Esophagus muscularis mucosa (tissue), 4 donors: ENCODE data around the gene UROC1.

Experiments used
- EP300 ChIP-seq: sonication (generic); formaldehyde crosslinking; IDR thresholded peaks from one replicate; pipeline ENCODE4 v1.6.1; 2017; ENCODE audit warnings: antibody characterized with exemption
- POLR2A ChIP-seq: fragments of 450-650 bp; IDR thresholded peaks from one replicate; pipeline ENCODE4 v1.6.1; 2017; ENCODE audit warnings: antibody characterized with exemption, moderate library complexity, mild to moderate bottlenecking, low read depth
- TF ChIP-seq, protein P1 (sequence below), 3 experiments: fragments of 200-600 bp in 2 of 3; fragments of 450-650 bp in 1 of 3; sonication (generic) in 2 of 3; IDR thresholded peaks; one replicate each; pipeline ENCODE4 v1.5.1; 2017 to 2019; ENCODE audit warnings: antibody characterized with exemption in 3 of 3, mild to moderate bottlenecking in 2 of 3, moderate library complexity in 1 of 3

DNA sequence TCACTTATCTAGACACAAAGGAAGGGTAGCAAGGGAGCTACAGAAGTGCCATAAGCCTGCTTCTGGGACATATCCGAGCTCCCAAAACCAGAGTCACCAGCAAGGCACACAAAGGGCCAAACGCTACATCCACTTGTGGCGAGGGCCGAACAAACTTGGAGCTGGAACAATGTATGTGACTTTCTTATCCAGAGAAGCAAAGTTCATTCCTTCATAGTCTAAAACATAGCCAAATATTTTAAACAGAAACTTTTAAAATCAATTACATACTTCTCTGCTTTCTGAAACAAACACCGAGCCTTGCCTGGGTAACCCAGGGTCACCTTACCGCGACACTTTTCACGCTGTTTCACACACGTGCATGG is 57.8 kb downstream of the UROC1 start:
- TF ChIP-seq POLR2A (no peak), EP300 (no peak)
- TF ChIP-seq, protein P1, sequence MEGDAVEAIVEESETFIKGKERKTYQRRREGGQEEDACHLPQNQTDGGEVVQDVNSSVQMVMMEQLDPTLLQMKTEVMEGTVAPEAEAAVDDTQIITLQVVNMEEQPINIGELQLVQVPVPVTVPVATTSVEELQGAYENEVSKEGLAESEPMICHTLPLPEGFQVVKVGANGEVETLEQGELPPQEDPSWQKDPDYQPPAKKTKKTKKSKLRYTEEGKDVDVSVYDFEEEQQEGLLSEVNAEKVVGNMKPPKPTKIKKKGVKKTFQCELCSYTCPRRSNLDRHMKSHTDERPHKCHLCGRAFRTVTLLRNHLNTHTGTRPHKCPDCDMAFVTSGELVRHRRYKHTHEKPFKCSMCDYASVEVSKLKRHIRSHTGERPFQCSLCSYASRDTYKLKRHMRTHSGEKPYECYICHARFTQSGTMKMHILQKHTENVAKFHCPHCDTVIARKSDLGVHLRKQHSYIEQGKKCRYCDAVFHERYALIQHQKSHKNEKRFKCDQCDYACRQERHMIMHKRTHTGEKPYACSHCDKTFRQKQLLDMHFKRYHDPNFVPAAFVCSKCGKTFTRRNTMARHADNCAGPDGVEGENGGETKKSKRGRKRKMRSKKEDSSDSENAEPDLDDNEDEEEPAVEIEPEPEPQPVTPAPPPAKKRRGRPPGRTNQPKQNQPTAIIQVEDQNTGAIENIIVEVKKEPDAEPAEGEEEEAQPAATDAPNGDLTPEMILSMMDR (IDR thresholded peaks at IDR 0.05) = no peak
